Camera-type eye (tissue), 1 donor: Measurements from ENCODE around the gene LMBRD2. TPM values are rescaled to one million over a fixed set of nuclear protein-coding genes. Genes with fewer than 3 reads are reported as not detected.

Experiments
- total RNA-seq: library from RNA; depleted of rRNA; stranded (reverse); fragments of >200 nt; gene quantifications from one replicate; pipeline ENCODE4 v1.2.3, GENCODE V29; 2014

LMBRD2 gene
- 27.5 TPM for total RNA-seq

DNA sequence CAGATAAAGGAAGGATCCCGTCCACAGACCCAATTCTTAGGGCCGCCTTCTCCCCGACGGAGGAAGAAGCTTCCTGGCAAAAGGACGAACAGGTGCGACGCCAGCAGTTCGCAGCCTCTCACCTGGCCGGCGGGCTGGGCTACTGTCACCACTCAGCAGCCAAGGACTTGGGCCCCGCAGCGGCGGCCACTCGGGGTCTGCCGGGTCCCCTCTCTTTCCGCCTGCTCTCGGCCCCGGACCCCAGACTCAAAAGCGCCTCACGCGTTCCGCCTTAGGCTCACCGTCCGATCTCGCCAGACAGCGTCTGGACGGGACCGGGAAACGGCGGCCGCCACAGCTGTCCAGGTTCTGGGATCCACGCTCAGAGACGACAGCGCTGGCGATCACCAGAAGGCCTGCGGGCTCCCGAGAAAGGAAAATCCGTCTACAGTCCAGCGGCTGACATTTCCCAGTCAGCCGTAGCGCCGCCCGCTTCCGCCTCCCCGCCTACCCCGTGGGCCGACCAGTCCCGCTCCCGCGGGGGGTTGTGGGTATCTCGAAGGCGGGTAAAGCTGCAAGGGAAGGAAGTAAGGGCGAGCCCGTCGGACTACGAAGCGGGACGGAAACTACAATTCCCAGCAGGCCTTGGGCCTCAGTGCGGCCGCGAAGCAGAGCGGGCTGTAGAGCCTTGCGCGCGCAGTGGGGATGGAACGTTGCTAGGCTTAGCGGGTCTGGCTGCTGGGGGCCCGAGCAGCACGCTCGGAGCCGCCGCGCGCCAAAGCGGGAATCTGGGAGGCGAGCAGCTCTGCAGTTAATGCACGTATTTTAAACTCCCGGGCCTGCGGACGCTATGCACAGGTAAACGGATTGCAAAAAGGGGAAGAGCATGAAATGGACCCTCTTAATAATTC lies at the start of gene LMBRD2, which contains the start of gene SKP2:
LMBRD2 (minus strand) TSS at position 454 of the 890 bp plus-strand sequence. CDS start 8,538 bp downstream, outside the sequence.
SKP2 (plus strand) TSS at position 678 of the 890 bp plus-strand sequence; CDS start at position 830, 152 bp downstream.

DNA sequence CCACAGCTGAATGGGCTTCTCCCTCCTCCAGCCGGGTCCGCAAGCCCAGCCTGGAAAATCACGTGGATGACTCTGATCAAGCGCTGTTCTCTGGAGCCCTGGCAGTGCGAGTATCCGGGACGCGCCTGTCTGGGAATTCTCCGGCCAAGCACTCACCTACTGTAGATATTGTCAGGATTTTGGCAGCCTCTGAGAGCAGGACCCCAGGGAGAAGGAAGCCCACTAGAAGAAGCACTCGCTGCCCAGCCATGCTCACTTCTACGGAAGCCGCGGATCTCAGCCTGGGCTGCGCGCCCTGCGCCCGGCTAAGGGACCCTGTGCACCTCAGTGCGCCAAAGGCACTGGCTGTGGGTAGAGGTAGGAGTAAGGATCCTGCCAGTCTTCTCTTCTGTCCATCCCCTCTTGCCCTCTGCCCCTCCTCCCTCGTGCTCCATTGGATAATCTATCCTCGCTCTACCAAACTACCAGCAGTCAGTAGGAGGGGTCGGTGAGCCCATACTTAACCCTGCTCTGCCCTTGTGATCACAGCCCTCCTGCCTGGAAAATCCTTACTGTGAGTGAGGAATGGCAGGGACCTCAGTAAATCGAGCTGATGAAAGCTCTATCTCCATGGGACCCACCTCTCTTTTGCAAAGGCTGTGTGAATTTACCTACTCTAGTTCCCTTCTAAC lies 85.0 kb downstream of the LMBRD2 start, which contains the start of gene UGT3A2:
UGT3A2 (minus strand) TSS at position 343 of the 671 bp plus-strand sequence; CDS start at position 250, 93 bp downstream.

Other genes starting within 250 kb of the LMBRD2 start
- gene CAPSL, start 213.3 kb downstream of the LMBRD2 start, total RNA-seq: not detected
- gene UGT3A1, start 160.5 kb downstream of the LMBRD2 start, total RNA-seq: 1.4 TPM
- gene UGT3A2, start 85.0 kb downstream of the LMBRD2 start, total RNA-seq: 1.7 TPM
- gene SKP2, start 224 bp upstream of the LMBRD2 start, total RNA-seq: 43.4 TPM
- 58.9 TPM for gene NADK2, start 90.0 kb upstream of the LMBRD2 start, total RNA-seq
- 2.0 TPM for gene RANBP3L, start 150.0 kb upstream of the LMBRD2 start, total RNA-seq